LHCN-M2 (cell line): ENCODE data around the gene HSPBP1. TPM values are rescaled to one million over a fixed set of nuclear protein-coding genes. Genes with fewer than 3 reads are reported as not detected.

Experiments used
- DNase-seq: peaks from one replicate; pipeline ENCODE4 v3.0.0-alpha.2; 2012; ENCODE audit warnings: low read depth
- total RNA-seq: library from RNA; depleted of rRNA; stranded (reverse); fragments of >200 nt; gene quantifications from 2 replicates; pipeline ENCODE4 v1.2.3, GENCODE V29; 2014

HSPBP1 gene
- total RNA-seq, 1 experiment from 2014 or later, result 49.8 TPM

GRCh38 chr19:55304980-55305379 is 25.1 kb upstream of the HSPBP1 start:
- no peak for DNase-seq

GRCh38 chr19:55304279-55304978 is 24.5 kb upstream of the HSPBP1 start:
- peak; percentile 33 for DNase-seq

GRCh38 chr19:55303477-55303876 is 23.6 kb upstream of the HSPBP1 start:
- DNase-seq, result no peak

- DNase-seq, result no peak
Observed at GRCh38 chr19:55302318-55302703, 22.4 kb upstream of the HSPBP1 start.

GRCh38 chr19:55301459-55302317 is 21.8 kb upstream of the HSPBP1 start:
- peak; percentile 67 for DNase-seq

- DNase-seq, result no peak
Observed at GRCh38 chr19:55300886-55301458, 21.1 kb upstream of the HSPBP1 start.

- no peak for DNase-seq
Observed at GRCh38 chr19:55299991-55300390, 20.1 kb upstream of the HSPBP1 start.

GRCh38 chr19:55297267-55297666 is 17.4 kb upstream of the HSPBP1 start:
- no peak for DNase-seq

- DNase-seq, result peak; percentile 49
Observed at GRCh38 chr19:55289117-55289796, 9.3 kb upstream of the HSPBP1 start.

GRCh38 chr19:55287361-55288079 is 7.6 kb upstream of the HSPBP1 start:
- no peak for DNase-seq

- no peak for DNase-seq
Observed at GRCh38 chr19:55285229-55285890, 5.5 kb upstream of the HSPBP1 start.

- DNase-seq, result no peak
Observed at GRCh38 chr19:55284405-55285058, 4.6 kb upstream of the HSPBP1 start.

- DNase-seq, result peak; percentile 70
Observed at GRCh38 chr19:55283548-55284377, 3.9 kb upstream of the HSPBP1 start, which contains the start of gene BRSK1. TSS of gene BRSK1 (plus strand) at chr19:55283997. CDS start at chr19:55284443, 446 bp downstream.

- no peak for DNase-seq
Observed at GRCh38 chr19:55279340-55279739, 570 bp downstream of the HSPBP1 start.

- DNase-seq, result no peak
Observed at GRCh38 chr19:55278391-55279135, 1.3 kb downstream of the HSPBP1 start.

GRCh38 chr19:55277494-55277893 is 2.4 kb downstream of the HSPBP1 start:
- DNase-seq, result no peak

GRCh38 chr19:55276720-55277430 is 3.0 kb downstream of the HSPBP1 start:
- DNase-seq, result no peak
